Measurements from ENCODE around the gene TM4SF18.

The TM4SF18 gene

DNA sequence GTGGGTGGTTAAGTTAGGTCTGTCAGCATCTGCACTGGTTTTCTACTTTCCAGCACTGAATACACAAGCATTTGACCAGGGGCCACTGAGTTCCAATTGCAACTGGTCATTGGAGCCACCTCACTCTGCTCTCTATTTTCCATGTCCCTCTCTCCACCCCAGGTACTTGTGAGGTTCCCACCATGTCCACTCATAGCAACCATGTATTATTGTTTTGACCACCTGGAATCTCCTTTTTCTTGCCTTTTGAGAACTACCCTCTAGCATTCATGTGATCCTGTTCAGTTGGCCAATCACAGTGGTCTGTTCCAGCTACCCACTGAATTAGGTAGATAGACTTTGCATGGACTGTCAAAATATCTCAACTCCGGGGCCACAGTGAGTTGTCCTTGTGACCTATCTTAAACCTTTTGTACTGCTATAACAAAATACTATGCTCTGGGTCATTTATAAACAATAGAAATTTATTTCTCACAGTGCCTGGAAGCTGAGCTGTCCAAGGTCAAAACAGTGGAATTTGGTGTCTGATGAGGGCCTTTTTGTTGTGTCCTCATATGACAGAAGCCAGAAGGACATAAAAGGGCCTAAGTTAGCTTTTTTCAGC lies 20.2 kb upstream of the TM4SF18 start:
- Histone ChIP-seq H3K4me3 (ENCODE audit: low read depth, low read length) (no peak overlapping the region), H3K4me1 (ENCODE audit: control insufficient read depth in 1 of 2, insufficient read depth in 2 of 2, low read length in 2 of 2) (no peaks in the 10 kb centered on the region), H3K27me3 (ENCODE audit: insufficient read depth, low read length) (no peaks in the 10 kb centered on the region), H3K79me1 (ENCODE audit: low read length) (no peaks in the 10 kb centered on the region), H3K36me3 (ENCODE audit: control insufficient read depth in 1 of 2, insufficient read depth in 2 of 2, low read length in 2 of 2) (no peaks in the 10 kb centered on the region), H3K27ac (ENCODE audit: low read depth, low read length) (no peak overlapping the region), H2AK5ac (ENCODE audit: low read length) (no peak overlapping the region), H2BK5ac (ENCODE audit: low read depth, low read length, poor library complexity) (no peak overlapping the region), H3K23ac (ENCODE audit: low read length) (no peak overlapping the region), H3K14ac (ENCODE audit: low read length) (no peak overlapping the region), H2AFZ (ENCODE audit: insufficient read depth, low read length, poor library complexity) (no peak overlapping the region), H2BK12ac (ENCODE audit: low read length) (no peak overlapping the region), H4K8ac (ENCODE audit: low read depth, low read length) (no peak overlapping the region), H3K9me3 (ENCODE audit: insufficient read depth, low read depth, low read length) (no peaks in the 10 kb centered on the region), H4K91ac (ENCODE audit: low read depth, low read length) (no peak overlapping the region), H3K4ac (ENCODE audit: low read depth, low read length) (no peak overlapping the region), H3K18ac (ENCODE audit: low read length) (no peak overlapping the region), H4K12ac (ENCODE audit: low read depth, low read length) (no peak overlapping the region), H2BK120ac (ENCODE audit: insufficient read depth, low read length, poor library complexity) (no peak overlapping the region), H3K4me2 (ENCODE audit: low read length) (no peak overlapping the region), H3K9ac (ENCODE audit: low read length) (no peak overlapping the region), H3K79me2 (ENCODE audit: control insufficient read depth, insufficient read depth, low read length, poor library complexity) (no peaks in the 10 kb centered on the region)
- no peak for DNase-seq
- no CpG with 5 or more reads among the region's 1 CpG for WGBS (ENCODE audit: extremely low coverage, insufficient coverage, insufficient read length)

DNA sequence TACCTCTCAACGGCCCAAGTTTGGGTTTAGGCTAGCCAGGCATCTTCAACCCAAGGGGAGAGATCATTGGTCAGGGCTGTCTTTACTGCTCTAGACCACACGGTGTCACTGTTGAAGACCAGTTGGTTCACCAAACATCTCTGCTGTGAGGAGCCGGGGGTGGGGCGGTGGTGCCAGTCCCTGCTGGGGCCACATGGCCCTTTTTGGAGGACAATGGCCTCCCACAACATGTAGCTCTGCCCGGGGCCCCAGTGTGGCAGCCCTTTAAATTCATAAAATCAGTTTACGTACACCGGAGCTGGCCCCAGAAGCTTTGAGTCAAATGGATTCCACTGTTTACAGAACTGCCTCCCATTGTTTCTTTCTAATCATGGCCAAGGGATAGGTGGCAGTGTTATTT lies 19.1 kb upstream of the TM4SF18 start:
- Histone ChIP-seq H2BK120ac (ENCODE audit: insufficient read depth, low read length, poor library complexity) (no peak overlapping the region), H2AFZ (ENCODE audit: insufficient read depth, low read length, poor library complexity) (peak overlapping the region; percentile 26), H3K4ac (ENCODE audit: low read depth, low read length) (no peak overlapping the region), H3K9ac (ENCODE audit: low read length) (no peak overlapping the region), H3K79me1 (ENCODE audit: low read length) (no peaks in the 10 kb centered on the region), H3K36me3 (ENCODE audit: control insufficient read depth in 1 of 2, insufficient read depth in 2 of 2, low read length in 2 of 2) (no peaks in the 10 kb centered on the region), H3K4me2 (ENCODE audit: low read length) (no peak overlapping the region), H3K9me3 (ENCODE audit: insufficient read depth, low read depth, low read length) (no peaks in the 10 kb centered on the region), H3K23ac (ENCODE audit: low read length) (no peak overlapping the region), H3K4me3 (ENCODE audit: low read depth, low read length) (no peak overlapping the region), H2BK12ac (ENCODE audit: low read length) (no peak overlapping the region), H3K79me2 (ENCODE audit: control insufficient read depth, insufficient read depth, low read length, poor library complexity) (no peaks in the 10 kb centered on the region), H3K14ac (ENCODE audit: low read length) (no peak overlapping the region), H3K18ac (ENCODE audit: low read length) (no peak overlapping the region), H2AK5ac (ENCODE audit: low read length) (no peak overlapping the region), H3K27ac (ENCODE audit: low read depth, low read length) (no peak overlapping the region), H4K91ac (ENCODE audit: low read depth, low read length) (no peak overlapping the region), H2BK5ac (ENCODE audit: low read depth, low read length, poor library complexity) (no peak overlapping the region), H3K4me1 (ENCODE audit: control insufficient read depth in 1 of 2, insufficient read depth in 2 of 2, low read length in 2 of 2) (no peaks in the 10 kb centered on the region), H4K8ac (ENCODE audit: low read depth, low read length) (no peak overlapping the region), H3K27me3 (ENCODE audit: insufficient read depth, low read length) (no peaks in the 10 kb centered on the region), H4K12ac (ENCODE audit: low read depth, low read length) (no peak overlapping the region)
- DNase-seq: peak; percentile 27 to 80
- WGBS (ENCODE audit: extremely low coverage, insufficient coverage, insufficient read length): no CpG with 5 or more reads among the region's 7 CpGs

GRCh38 chr3:149343951-149344350 lies 10.5 kb upstream of the TM4SF18 start:
- Histone ChIP-seq H4K91ac (ENCODE audit: low read depth, low read length) (no peak overlapping the region), H3K4me2 (ENCODE audit: low read length) (no peak overlapping the region), H2AK5ac (ENCODE audit: low read length) (no peak overlapping the region), H3K9ac (ENCODE audit: low read length) (no peak overlapping the region), H3K23ac (ENCODE audit: low read length) (no peak overlapping the region), H3K27ac (ENCODE audit: low read depth, low read length) (no peak overlapping the region), H2BK5ac (ENCODE audit: low read depth, low read length, poor library complexity) (no peak overlapping the region), H3K9me3 (ENCODE audit: insufficient read depth, low read depth, low read length) (no peaks in the 10 kb centered on the region), H3K18ac (ENCODE audit: low read length) (no peak overlapping the region), H3K14ac (ENCODE audit: low read length) (no peak overlapping the region), H2BK12ac (ENCODE audit: low read length) (no peak overlapping the region), H4K8ac (ENCODE audit: low read depth, low read length) (no peak overlapping the region), H3K79me2 (ENCODE audit: control insufficient read depth, insufficient read depth, low read length, poor library complexity) (no peaks in the 10 kb centered on the region), H3K27me3 (ENCODE audit: insufficient read depth, low read length) (no peaks in the 10 kb centered on the region), H2AFZ (ENCODE audit: insufficient read depth, low read length, poor library complexity) (no peak overlapping the region), H3K4me1 (ENCODE audit: control insufficient read depth in 1 of 2, insufficient read depth in 2 of 2, low read length in 2 of 2) (peaks cover 0 to 2% of the 10 kb centered on the region in 2 experiments), H3K36me3 (ENCODE audit: control insufficient read depth in 1 of 2, insufficient read depth in 2 of 2, low read length in 2 of 2) (no peaks in the 10 kb centered on the region), H3K4ac (ENCODE audit: low read depth, low read length) (no peak overlapping the region), H4K12ac (ENCODE audit: low read depth, low read length) (no peak overlapping the region), H2BK120ac (ENCODE audit: insufficient read depth, low read length, poor library complexity) (no peak overlapping the region), H3K4me3 (ENCODE audit: low read depth, low read length) (no peak overlapping the region), H3K79me1 (ENCODE audit: low read length) (peaks cover 4% of the 10 kb centered on the region)
- peak in 1 of 2 donors; percentile 29 for DNase-seq
- WGBS (ENCODE audit: extremely low coverage, insufficient coverage, insufficient read length): no CpG with 5 or more reads among the region's 4 CpGs

DNA sequence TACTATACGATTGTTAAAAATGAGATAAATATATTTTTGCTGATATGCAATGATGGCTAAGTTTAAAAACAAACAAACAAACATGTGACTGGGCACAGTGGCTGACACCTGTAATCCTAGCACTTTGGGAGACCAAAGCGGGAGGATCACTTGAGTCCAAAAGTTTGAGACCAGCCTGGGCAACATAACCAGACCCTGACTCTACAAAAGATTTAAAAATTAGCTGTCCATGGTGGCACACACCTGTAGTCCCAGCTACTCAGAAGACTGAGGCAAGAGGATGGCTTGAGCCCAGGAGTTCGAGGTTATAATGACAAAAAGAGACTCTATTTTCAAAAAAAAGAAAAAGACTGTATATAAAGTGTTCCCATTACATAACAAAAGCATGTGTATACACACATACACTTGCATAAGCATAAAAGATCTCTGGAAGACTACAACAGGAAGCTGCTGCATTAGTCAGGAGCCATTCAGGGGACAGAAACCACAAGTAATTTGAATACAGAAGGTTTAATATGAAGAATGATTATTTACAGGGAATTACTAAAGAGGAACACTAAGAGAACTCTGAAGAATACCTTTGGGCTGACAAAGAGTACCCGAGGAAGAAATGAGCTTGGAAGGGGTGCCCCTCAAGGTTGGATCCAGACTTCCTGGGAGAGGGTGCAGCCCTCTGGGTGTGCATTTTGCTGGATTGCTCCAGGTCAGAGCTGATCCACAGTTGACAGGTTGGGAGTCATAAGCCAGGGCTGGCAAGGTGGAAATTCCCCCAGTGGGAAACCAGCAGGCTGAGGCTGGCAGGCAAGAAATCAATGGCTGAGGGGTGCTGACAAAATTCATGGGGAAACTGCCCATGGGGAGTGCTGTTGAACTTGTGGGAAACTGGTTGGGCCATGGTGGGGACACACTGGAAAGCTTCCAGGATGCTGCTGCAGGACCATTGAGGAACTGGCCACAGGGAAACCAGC lies 9.3 kb upstream of the TM4SF18 start:
- Histone ChIP-seq H3K79me1 (ENCODE audit: low read length) (peaks cover 4% of the 10 kb centered on the region), H3K4me3 (ENCODE audit: low read depth, low read length) (no peak overlapping the region), H4K91ac (ENCODE audit: low read depth, low read length) (no peak overlapping the region), H2BK5ac (ENCODE audit: low read depth, low read length, poor library complexity) (no peak overlapping the region), H4K8ac (ENCODE audit: low read depth, low read length) (no peak overlapping the region), H4K12ac (ENCODE audit: low read depth, low read length) (no peak overlapping the region), H2BK12ac (ENCODE audit: low read length) (no peak overlapping the region), H3K4me2 (ENCODE audit: low read length) (no peak overlapping the region), H3K27me3 (ENCODE audit: insufficient read depth, low read length) (no peaks in the 10 kb centered on the region), H3K9ac (ENCODE audit: low read length) (peak overlapping the region; percentile 8), H3K4me1 (ENCODE audit: control insufficient read depth in 1 of 2, insufficient read depth in 2 of 2, low read length in 2 of 2) (peaks cover 0 to 2% of the 10 kb centered on the region in 2 experiments), H2AFZ (ENCODE audit: insufficient read depth, low read length, poor library complexity) (no peak overlapping the region), H2BK120ac (ENCODE audit: insufficient read depth, low read length, poor library complexity) (no peak overlapping the region), H3K79me2 (ENCODE audit: control insufficient read depth, insufficient read depth, low read length, poor library complexity) (no peaks in the 10 kb centered on the region), H3K4ac (ENCODE audit: low read depth, low read length) (no peak overlapping the region), H3K23ac (ENCODE audit: low read length) (no peak overlapping the region), H3K27ac (ENCODE audit: low read depth, low read length) (no peak overlapping the region), H2AK5ac (ENCODE audit: low read length) (no peak overlapping the region), H3K9me3 (ENCODE audit: insufficient read depth, low read depth, low read length) (no peaks in the 10 kb centered on the region), H3K36me3 (ENCODE audit: control insufficient read depth in 1 of 2, insufficient read depth in 2 of 2, low read length in 2 of 2) (no peaks in the 10 kb centered on the region), H3K18ac (ENCODE audit: low read length) (no peak overlapping the region), H3K14ac (ENCODE audit: low read length) (no peak overlapping the region)
- DNase-seq: peak in 1 of 2 donors; percentile 3
- WGBS (ENCODE audit: extremely low coverage, insufficient coverage, insufficient read length): no CpG with 5 or more reads among the region's 4 CpGs

All from trophoblast cell (in vitro differentiated cells and primary cell).